ENCODE measurements around the gene LARP4B.

- TF ChIP-seq CTCF (conservative IDR thresholded peaks at IDR 0.05; ENCODE audit: low read depth in 2 of 2) (no peak), POLR2AphosphoS5 (IDR thresholded peaks at IDR 0.05; ENCODE audit: low read depth) (no peak), EZH2phosphoT487 (IDR thresholded peaks at IDR 0.05; ENCODE audit: unreplicated experiment) (no peak), REST (IDR thresholded peaks at IDR 0.05; ENCODE audit: unreplicated experiment) (no peak), STAT1 (IDR thresholded peaks at IDR 0.05; ENCODE audit: unreplicated experiment) (no peak), ZNF331 (CRISPR knock-in tag; IDR thresholded peaks at IDR 0.05; ENCODE audit: low read depth) (no peak), ZNF114 (CRISPR knock-in tag; IDR thresholded peaks at IDR 0.05) (no peak), EZH2 (IDR thresholded peaks at IDR 0.05; ENCODE audit: low read depth, unreplicated experiment) (no peak), JUNB (IDR thresholded peaks at IDR 0.05; ENCODE audit: unreplicated experiment) (no peak), ETS1 (IDR thresholded peaks at IDR 0.05) (no peak), NANOG (IDR thresholded peaks at IDR 0.05; ENCODE audit: borderline replicate concordance) (no peak)
Observed at GRCh38 chr10:923844-924523, 7.5 kb downstream of the LARP4B start.
